ENCODE results near the gene F10.

F10 gene

GRCh38 chr13:113143466-113144254, 21.1 kb downstream of the F10 start:
- Histone ChIP-seq H3K4me3 (no peak overlapping the region), H3K9ac (no peak overlapping the region), H3K36me3 (no peaks in the 10 kb centered on the region), H3K27ac (no peak overlapping the region), H3K9me3 (no peaks in the 10 kb centered on the region), H3K4me2 (no peak overlapping the region), H3K4me1 (no peaks in the 10 kb centered on the region; the same call in 1 of the 2 replicates), H3K27me3 (no peaks in the 10 kb centered on the region), H4K20me1 (no peaks in the 10 kb centered on the region)
- TF ChIP-seq Cebpa-rat (IDR thresholded peaks at IDR 0.05): no peak

- H3K27me3 ChIP-seq: no peaks in the 10 kb centered on the region
- no peak overlapping the region for H3K4me2 ChIP-seq
- H3K36me3 ChIP-seq: no peaks in the 10 kb centered on the region
- H3K4me1 ChIP-seq: no peaks in the 10 kb centered on the region; the same call in 1 of the 2 replicates
- no peaks in the 10 kb centered on the region for H4K20me1 ChIP-seq
- H3K27ac ChIP-seq: no peak overlapping the region
- no peaks in the 10 kb centered on the region for H3K9me3 ChIP-seq
- TF ChIP-seq Cebpa-rat (IDR thresholded peaks at IDR 0.05): no peak
- H3K9ac ChIP-seq: no peak overlapping the region
- H3K4me3 ChIP-seq: no peak overlapping the region
Observed at GRCh38 chr13:113144255-113144629, 21.6 kb downstream of the F10 start.

- Histone ChIP-seq H3K27ac (no peak overlapping the region), H4K20me1 (no peaks in the 10 kb centered on the region), H3K9me3 (no peaks in the 10 kb centered on the region), H3K4me3 (no peak overlapping the region), H3K9ac (no peak overlapping the region), H3K4me2 (no peak overlapping the region), H3K27me3 (no peaks in the 10 kb centered on the region), H3K4me1 (no peaks in the 10 kb centered on the region; the same call in 1 of the 2 replicates), H3K36me3 (no peaks in the 10 kb centered on the region)
- TF ChIP-seq Cebpa-rat (IDR thresholded peaks at IDR 0.05): no peak
Observed at GRCh38 chr13:113145496-113145895, 22.9 kb downstream of the F10 start.

- H3K4me2 ChIP-seq: no peak overlapping the region
- H3K36me3 ChIP-seq: no peaks in the 10 kb centered on the region
- no peak for TF ChIP-seq Cebpa-rat (IDR thresholded peaks at IDR 0.05)
- H3K4me1 ChIP-seq: no peaks in the 10 kb centered on the region; the same call in 1 of the 2 replicates
- no peaks in the 10 kb centered on the region for H3K27me3 ChIP-seq
- no peaks in the 10 kb centered on the region for H3K9me3 ChIP-seq
- no peak overlapping the region for H3K9ac ChIP-seq
- no peaks in the 10 kb centered on the region for H4K20me1 ChIP-seq
- H3K4me3 ChIP-seq: no peak overlapping the region
- no peak overlapping the region for H3K27ac ChIP-seq
Observed at GRCh38 chr13:113145911-113146598, 23.5 kb downstream of the F10 start.

- no peak overlapping the region for H3K9ac ChIP-seq
- H3K36me3 ChIP-seq: no peaks in the 10 kb centered on the region
- H4K20me1 ChIP-seq: no peaks in the 10 kb centered on the region
- H3K4me2 ChIP-seq: no peak overlapping the region
- H3K4me3 ChIP-seq: no peak overlapping the region
- H3K27me3 ChIP-seq: peaks cover 2% of the 10 kb centered on the region; the same call in 1 of the 2 replicates
- no peak overlapping the region for H3K27ac ChIP-seq
- no peaks in the 10 kb centered on the region; the same call in 1 of the 2 replicates for H3K4me1 ChIP-seq
- no peaks in the 10 kb centered on the region for H3K9me3 ChIP-seq
- TF ChIP-seq Cebpa-rat (IDR thresholded peaks at IDR 0.05): no peak
Observed at GRCh38 chr13:113146750-113147149, 24.2 kb downstream of the F10 start.

- Histone ChIP-seq H3K9ac (no peak overlapping the region), H3K27me3 (peaks cover 7% of the 10 kb centered on the region)
Observed at GRCh38 chr13:113147206-113147605, 24.6 kb downstream of the F10 start.

GRCh38 chr13:113148407-113148806, 25.8 kb downstream of the F10 start:
- Histone ChIP-seq H3K4me1 (peaks cover 5% of the 10 kb centered on the region), H4K20me1 (no peaks in the 10 kb centered on the region), H3K36me3 (no peaks in the 10 kb centered on the region), H3K4me2 (no peak overlapping the region), H3K27ac (no peak overlapping the region), H3K9me3 (no peaks in the 10 kb centered on the region), H3K27me3 (peaks cover 19% of the 10 kb centered on the region), H3K9ac (no peak overlapping the region), H3K4me3 (no peak overlapping the region)
- no peak for TF ChIP-seq Cebpa-rat (IDR thresholded peaks at IDR 0.05)

More at GRCh38 chr13:113147206-113147605, 24.6 kb downstream of the F10 start:
- H3K4me3 ChIP-seq: no peak overlapping the region
- TF ChIP-seq Cebpa-rat (IDR thresholded peaks at IDR 0.05): no peak
- H3K36me3 ChIP-seq: no peaks in the 10 kb centered on the region
- H3K9me3 ChIP-seq: no peaks in the 10 kb centered on the region
- no peaks in the 10 kb centered on the region; the same call in 1 of the 2 replicates for H3K4me1 ChIP-seq
- H4K20me1 ChIP-seq: no peaks in the 10 kb centered on the region
- no peak overlapping the region for H3K27ac ChIP-seq
- no peak overlapping the region for H3K4me2 ChIP-seq

GRCh38 chr13:113148940-113149503, 26.4 kb downstream of the F10 start:
- peaks cover 7% of the 10 kb centered on the region for H3K4me1 ChIP-seq

GRCh38 chr13:113149711-113150549, 27.3 kb downstream of the F10 start:
- Histone ChIP-seq H3K9ac (no peak overlapping the region), H3K27me3 (peaks cover 20% of the 10 kb centered on the region), H3K4me3 (no peak overlapping the region), H3K36me3 (no peaks in the 10 kb centered on the region), H3K4me2 (no peak overlapping the region), H4K20me1 (no peaks in the 10 kb centered on the region), H3K9me3 (no peaks in the 10 kb centered on the region), H3K27ac (no peak overlapping the region), H3K4me1 (peaks cover 14% of the 10 kb centered on the region)
- no peak for TF ChIP-seq Cebpa-rat (IDR thresholded peaks at IDR 0.05)

More at GRCh38 chr13:113148940-113149503, 26.4 kb downstream of the F10 start:
- Histone ChIP-seq H3K9ac (no peak overlapping the region), H3K27ac (no peak overlapping the region), H4K20me1 (no peaks in the 10 kb centered on the region), H3K36me3 (no peaks in the 10 kb centered on the region), H3K9me3 (no peaks in the 10 kb centered on the region), H3K4me3 (no peak overlapping the region), H3K27me3 (peaks cover 20% of the 10 kb centered on the region), H3K4me2 (no peak overlapping the region)
- no peak for TF ChIP-seq Cebpa-rat (IDR thresholded peaks at IDR 0.05)

Measured in BLaER1 (cell line).